DMS53 (cell line): ENCODE measurements around the gene TAPBP.
"Not testable (repeated sequence)": the region's sequence is repeated elsewhere in the genome, so short reads cannot be mapped to it uniquely, and the experiment has no call there.

Experiments
- DNase-seq: peaks from one replicate; lab custom pipeline; 2025; lab: John Stamatoyannopoulos, UW

Gene TAPBP

DNA sequence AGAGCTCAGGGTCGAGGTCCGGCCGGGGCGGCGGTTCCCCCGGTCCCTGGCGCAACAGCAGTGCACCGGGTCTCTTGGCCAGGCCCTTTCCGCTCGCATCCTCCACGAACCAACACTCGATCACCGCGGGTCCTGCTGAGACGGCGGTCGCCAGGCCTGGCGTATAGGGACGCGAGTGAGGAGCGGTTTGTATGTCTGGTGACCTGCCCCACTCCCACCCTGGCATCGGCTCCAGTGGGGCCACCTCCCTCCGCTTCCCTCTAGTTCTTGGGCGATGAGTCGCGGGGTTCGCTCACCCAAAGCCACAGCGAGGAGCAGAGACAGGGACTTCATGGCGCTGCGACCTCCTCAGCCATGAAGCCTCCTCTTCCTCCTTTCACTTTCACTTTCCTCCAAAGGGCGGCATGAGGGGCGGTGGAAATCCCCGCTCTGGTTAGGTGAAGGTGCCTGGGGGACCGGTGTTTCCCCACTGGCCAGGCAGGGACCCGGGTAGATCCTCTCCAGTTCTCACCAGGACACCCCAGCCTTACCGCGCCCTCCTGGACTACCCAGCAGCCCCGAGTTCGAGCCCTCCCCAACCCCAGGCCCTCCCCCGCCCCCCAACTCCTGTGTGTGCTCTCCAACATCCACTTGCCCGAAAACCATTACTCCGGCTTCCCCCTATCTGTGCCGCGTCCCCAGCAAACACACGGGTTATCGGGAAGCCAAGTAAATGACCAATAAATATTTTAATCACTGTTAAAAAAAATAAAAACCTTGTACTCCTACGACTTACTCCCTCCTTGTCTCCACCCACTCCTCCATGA lies at the start of gene TAPBP:
TSS of gene TAPBP (minus strand) at position 370 of the 806 bp plus-strand sequence. CDS start at position 333, 37 bp downstream.
- peak; percentile 86 for DNase-seq

DNA sequence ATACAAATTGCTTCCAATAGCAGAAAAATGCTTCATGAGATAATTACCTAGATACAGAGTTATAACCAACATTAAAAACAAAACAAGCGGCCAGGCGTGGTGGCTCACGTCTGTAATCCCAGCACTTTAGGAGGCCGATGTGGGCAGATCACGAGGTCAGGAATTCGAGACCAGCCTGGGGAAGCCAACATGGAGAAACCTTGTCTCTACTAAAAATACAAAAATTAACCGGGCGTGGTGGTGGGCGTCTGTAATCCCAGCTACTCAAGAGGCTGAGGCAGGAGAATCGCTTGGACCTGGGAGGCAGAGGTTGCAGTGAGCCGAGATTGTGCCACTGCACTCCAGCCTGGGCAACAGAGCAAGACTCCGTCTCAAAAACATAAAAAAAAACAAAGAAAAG lies 49.6 kb upstream of the TAPBP start:
- DNase-seq, result not testable (repeated sequence)

DNA sequence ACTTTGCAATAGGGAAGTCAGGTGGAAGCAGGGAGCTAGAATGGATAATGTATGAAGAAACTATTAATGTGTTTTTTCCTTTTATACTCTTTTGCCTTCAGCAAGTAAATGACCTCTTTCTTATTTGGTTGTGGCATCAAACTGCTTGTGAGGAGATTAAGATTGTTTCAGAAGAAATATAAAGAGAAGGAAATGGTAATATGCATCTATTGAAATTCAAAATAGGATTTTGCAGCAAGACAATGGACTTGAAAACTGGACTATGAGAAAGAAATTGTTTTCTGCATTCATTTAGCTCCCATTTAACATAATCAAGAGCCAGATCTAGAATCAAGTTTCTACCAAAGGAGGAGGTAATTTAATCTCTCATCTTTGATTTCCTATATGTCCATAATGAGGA lies 45.5 kb upstream of the TAPBP start:
- no peak for DNase-seq

DNA sequence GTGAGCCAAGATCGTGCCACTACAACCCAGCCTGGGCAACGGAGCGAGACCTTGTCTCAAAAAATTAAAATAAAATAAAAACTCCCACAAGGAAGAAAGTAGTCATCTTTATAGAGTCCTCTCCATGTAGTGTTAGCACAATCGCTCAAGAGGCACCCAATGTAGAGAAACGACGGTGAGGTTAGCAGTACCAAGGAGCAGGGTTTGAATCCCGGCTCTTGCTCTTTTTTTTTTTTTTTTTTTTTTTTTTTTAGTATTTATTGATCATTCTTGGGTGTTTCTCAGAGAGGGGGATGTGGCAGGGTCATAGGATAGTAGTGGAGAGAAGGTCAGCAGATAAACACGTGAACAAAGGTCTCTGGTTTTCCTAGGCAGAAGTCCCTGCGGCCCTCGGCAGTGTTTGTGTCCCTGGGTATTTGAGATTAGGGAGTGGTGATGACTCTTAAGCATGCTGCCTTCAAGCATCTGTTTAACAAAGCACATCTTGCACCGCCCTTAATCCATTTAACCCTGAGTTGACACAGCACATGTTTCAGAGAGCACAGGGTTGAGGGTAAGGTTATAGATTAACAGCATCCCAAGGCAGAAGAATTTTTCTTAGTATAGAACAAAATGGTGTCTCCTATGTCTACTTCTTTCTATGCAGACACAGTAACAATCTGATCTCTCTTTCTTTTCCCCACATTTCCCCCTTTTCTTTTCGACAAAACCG lies 43.4 kb upstream of the TAPBP start:
- DNase-seq, result not testable (repeated sequence)

DNA sequence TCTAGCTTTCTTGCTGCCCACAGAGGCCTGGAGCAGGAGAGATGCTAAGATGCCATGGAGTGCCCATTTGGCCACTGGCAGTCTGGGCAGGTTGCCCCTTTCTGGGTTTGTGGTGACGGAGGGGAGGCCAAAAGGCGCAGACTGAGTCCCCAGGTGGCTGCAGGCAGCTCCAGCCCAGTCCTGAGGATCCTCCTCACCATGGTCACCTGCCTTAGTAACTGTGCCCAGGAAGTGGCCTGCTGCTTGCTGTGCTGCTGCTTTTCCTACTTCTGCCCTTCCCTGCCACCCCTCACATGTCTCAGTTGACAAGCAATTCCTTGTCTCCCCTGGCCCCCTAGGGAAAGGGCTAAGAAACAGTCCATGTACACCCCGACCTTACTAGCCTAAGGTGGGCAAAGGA lies 42.4 kb upstream of the TAPBP start:
- no peak for DNase-seq

DNA sequence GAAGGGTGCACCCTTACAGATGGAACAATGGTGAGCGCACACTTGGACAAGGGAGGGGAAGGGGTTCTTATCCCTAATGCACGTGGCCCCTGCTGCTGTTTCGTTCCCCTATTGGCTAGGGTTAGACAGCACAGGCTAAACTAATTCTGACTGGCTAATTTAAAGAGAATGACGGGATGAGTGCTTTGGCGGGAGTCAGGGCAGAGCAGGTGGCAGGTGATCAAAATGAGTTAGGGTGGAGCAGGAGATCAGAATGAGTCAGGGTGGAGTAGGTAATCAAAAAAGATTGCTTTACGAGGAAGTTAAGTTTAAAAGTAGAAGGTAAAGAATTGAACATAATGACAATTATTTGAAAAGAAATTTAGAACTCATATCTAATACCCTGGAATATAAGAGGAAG lies 42.0 kb upstream of the TAPBP start:
- DNase-seq, result not testable (repeated sequence)

DNA sequence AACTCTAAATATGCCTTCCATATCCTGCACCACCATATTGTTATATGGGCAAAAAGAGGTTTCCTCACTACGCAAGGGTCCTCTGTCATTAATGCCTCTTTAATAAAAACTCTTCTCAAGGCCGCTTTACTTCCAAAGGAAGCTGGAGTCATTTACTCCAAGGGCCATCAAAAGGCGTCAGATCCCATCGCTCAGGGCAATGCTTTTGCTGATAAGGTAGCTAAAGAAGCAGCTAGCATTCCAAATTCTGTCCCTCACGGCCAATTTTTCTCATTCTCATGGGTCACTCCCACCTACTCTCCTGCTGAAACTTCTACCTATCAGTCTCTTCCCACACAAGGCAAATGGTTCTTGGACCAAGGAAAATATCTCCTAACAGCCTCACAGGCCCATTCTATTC lies 33.9 kb upstream of the TAPBP start:
- DNase-seq, result no peak

DNA sequence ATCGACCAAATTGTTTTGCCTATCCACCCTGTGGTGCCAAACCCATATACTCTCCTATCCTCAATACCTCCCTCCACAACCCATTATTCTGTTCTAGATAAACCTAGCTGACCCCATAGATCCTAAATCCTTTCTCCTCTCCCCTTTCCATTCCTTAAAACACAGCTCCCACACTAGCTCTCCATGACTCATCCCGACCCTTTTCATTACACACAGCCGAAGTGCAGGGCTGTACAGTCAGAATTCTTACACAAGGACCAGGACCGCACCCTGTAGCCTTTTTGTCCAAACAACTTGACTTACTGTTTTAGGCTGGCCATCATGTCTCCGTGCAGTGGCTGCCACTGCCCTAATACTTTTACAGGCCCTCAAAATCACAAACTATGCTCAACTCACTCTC lies 33.1 kb upstream of the TAPBP start:
- DNase-seq, result not testable (repeated sequence)

DNA sequence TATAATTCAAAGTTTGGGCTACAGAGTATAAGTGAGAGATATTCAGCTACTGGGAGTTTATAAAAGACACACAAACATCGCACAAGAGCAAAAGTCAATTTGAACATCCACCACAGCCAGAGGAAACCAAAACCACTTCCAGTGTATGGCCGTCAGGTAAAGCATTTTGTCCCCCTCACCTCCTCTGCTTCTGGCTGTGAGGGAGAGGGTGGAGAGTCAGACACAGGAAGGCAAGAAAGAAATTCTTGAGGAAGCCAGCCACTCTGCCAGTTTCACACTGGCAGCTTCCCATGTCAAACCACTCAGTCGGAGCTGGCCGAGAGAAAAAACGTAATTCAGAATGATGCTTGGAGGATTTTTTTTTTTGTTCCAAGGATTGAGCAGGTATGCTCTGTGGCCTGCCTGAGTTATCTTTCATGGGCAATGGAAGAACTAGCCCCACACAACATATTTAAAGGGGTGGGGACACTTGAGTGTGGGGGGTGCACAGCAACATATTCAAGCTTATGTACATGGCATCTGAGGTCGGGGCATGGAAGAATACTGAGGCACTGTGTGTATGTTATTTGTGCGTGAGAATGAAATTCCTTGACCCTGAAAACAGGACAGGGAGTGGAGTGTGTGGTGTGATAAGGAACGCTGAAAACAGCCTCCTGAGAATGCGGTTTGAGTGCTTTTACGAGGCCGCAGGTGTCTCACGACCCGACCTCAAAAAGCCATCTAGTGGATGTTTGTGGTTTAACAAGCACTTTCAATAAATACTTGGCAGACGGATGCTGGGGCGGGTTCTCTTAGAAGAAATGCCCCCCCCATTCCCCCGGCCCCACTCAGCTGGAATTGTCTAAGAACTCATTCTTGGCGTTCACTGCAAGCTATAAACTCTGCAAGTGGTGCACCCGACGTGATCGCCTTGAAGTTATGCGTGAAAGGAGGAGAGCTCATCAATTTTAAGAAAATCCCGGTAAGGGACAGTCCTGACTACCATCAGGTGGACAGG lies 31.1 kb upstream of the TAPBP start:
- peak; percentile 89 for DNase-seq

DNA sequence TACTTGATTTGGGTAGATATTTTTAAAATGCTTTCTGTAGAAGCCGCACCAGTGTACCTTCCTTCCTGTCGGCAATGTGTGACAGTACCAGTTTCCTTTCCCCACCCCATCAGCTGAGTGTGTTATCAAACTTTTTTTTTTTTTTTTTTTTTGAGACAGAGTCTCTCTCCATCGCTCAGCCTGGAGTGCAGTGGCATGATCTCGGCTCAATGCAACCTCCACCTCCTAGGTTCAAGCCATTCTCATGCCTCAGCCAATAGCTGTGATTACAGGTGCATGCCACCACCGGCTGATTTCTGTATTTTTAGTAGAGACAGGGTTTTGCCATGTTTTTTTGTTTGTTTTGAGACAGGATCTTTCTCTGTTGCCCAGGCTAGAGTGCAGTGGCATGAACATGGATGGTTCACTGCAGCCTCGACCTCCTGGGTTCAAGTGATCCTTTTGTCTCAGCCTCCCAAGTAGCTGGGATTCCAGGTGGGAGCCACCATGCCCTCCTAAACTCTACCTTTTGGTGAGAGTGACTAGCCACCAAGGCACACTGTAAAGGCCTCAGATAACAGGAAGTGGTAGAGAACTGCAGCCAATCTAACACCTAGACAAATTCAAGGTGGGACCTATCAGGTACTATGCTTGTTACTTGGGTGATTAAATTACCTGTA lies 30.2 kb upstream of the TAPBP start:
- no peak for DNase-seq

DNA sequence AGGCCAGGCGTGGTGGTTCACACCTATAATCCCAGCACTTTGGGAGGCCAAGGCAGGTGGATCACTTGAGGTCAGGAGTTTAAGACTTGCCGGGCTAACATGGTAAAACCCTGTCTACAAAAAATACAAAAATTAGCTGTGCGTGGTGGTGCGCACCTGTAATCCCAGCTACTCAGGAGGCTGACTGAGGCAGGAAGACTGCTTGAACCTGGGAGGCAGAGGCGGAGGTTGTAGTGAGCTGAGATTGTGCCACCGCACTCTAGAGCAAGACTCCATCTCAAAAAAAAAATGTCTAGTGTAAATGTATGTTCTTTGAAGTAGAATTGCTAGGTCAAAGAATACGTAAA lies 29.7 kb upstream of the TAPBP start:
- not testable (repeated sequence) for DNase-seq

DNA sequence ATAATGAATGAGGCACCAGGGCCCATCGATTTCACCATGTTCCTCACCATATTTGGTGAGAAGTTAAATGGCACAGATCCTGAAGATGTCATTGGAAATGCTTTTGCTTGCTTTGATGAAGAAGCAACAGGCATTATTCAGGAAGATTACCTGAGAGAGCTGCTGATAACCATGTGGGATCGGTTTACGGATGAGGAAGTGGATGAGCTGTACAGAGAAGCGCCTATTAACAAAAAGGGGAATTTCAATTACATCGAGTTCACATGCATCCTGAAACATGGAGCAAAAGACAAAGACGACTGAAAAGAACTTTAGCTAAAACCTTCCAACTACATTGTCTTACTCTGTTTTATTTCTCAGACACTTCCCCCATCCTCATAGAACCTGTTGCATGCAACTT lies 25.3 kb upstream of the TAPBP start:
- DNase-seq, result no peak

DNA sequence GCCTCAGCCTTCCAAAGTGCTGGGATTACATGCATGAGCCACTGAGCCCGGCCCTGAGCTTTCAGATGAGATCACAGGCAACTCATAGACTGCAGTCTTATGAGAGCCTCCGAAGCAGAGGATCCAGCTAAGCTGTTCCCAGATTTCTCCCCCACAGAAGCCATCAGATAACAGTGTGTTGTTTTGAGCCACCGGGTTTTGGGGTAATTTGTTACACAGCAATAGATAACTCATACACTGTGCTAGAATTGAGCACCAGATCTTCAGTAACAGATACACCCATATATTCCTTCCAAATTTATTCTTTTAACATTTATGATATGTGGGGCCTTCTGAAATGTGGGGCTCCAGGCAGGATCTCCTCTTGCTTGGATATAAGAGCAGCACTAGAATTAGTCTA lies 22.6 kb upstream of the TAPBP start:
- no peak for DNase-seq

DNA sequence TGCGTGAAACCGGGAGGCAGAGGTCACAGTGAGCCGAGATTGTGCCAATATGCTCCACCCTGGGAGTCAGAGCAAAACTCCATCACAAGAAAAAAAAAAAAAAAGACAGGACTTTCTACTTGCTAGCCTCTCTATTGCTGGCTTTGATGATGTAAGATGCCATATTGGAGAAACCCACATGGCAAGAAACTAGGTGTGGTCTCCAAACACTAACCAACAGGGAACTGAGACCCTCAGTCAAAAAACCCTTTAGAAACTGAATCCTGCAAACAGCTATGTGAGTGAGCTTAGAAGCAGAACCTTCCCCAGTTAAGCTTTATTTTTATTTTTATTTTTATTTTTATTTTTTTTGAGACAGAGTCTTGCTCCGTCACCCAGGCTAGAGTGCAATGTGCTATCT lies 22.0 kb upstream of the TAPBP start:
- DNase-seq, result no peak

DNA sequence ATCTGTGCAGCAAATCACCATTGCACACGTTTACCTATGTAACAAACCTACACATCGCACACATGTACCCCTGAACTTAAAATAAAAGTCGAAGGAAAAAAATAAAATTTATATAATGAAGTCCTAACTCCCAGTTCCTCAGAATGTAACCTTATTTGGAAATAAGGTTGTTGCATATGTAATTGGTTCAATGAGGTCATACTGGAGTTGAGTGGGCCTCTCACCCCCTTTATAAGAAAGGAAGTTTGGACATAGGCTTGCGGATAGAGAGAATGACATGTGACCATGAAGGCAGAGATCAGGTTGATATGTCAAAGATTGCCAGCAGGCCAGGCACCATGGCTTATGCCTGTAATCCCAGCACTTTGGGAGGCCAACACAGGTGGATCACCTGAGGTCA lies 19.8 kb upstream of the TAPBP start:
- no peak for DNase-seq

DNA sequence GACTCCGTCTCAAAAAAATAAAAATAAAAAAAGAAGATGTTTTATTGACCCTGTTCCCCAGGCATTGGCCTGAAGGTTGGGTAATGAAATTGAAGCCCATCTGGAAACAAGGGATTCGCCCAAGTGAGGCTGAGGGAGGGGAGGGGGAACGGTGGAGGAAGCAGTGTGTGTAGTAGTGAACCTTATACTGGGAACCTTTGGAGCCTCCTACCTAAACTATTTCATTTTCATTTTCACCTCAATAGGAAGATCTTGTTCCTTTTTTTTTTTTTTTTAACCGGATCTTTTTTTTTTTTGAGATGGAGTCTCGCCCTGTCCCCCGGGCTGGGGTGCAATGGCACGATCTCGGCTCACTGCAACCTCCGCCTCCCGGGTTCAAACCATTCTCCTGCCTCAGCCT lies 16.9 kb upstream of the TAPBP start:
- DNase-seq, result no peak

DNA sequence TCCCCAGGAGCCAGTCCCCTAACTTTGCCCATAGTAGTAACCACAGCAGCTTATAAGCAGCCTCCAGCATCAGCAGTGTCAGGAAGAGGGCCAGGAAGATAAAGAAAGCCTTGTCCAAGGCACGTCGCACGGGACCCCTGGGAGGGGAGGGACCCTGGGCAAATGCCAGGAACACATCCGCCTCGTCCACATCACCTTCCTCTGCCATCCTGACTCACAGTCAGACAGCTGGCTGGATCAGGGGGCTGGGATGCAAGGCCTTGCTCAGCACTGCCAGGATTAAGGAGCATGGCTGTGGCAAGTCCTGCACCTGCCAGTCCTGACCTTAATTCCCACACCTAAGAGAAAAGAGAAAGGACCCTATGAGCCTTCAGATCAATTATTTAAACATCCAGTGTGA lies 15.2 kb upstream of the TAPBP start:
- DNase-seq, result no peak

DNA sequence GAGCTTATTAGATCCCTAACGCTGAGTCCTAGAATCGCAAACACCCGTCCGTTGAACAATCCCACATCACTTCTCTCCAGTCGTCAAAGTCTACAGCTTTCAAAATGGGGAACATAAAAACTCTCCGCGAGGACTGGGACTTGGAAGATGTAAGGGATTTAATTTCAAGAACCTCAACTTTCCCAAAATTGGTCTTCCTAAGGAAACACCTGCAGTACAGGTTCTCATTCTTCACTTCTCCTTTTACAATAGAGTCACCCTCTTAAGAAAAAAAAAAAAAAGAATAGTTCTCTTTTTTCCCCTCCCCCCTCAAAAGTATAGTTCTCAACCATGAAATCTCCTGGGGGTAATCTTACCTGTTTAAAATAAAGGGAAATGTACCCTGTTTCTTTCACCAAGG lies 10.2 kb upstream of the TAPBP start:
- peak; percentile 67 for DNase-seq

DNA sequence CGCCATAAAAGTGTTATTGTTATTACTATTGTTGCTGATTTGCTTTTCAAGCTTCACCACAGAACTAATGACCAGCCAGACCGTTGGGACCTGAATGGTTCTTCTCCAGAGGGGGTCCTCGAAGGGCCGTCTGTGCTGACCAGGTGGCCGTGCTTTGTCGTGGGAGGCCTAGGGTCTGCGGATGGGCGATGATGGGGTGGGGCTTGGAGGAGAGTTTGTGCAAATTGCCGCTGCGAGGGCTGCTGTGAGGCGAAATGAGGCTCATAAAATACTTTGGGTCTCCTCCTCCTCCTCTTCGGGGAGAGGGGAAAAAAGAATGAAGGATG lies 9.7 kb upstream of the TAPBP start:
- no peak for DNase-seq

DNA sequence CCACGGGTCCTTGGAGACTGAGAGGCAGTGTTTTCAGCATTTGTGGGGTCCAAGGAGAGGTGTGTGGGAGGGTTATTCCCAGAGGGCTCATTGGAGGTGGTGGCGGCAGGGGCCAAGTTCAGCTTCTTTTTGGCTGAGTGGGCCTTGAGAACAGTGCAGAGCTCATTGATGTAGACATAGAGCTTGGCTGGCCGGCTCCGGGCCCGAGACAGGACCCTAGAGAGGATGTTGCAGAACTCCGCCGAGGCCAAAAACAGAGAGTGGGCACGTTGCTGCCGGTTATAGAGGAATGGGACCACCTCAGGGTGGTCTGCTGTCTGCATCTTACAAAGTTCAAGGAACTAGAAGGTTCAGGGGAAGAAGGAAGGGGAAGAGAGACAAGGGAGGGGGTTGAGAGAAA lies 7.3 kb upstream of the TAPBP start:
- DNase-seq, result no peak

DNA sequence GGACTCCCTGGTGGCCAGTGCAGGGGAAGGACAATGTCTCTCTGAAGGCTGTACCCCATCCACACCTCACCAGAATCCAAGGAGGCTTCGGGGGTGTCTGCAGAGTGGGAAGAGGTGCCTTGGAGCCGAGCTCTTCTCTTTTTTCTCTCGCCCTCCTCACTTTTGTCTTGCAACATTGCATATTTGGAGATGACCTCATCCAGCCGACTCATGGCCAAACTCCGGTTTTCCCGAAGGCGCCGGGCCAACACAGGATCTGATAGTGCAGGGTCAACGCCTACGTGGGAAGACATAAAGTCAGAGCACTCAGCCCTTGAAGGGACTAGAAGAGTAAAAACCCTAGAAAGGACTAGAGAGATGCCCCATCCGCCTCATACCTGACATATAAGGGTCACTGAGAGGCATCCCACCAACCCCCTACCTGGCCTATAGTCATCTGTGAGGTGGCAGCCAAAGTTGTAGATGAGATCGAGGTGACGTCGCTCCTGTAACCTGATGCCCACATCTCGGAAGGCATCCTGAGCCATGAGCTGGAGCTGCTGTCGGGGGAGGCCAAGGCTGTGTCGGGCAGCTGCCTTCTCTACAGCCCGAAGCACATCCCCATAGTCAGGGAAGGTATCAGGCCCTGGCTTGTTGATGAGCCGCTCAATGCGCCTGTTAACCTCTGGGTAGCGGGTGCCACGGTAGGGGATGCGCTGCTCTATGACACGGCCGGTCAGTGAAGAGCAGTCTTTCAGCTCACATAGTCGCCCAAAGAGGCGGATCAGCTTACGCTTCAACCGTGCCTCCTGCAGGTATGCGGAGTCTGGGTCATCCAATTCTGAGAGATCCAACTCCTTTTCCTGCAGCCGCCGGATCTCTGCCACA lies 6.7 kb upstream of the TAPBP start:
- DNase-seq, result no peak
